GM18909 (cell line): Measurements from ENCODE around the gene PLEKHG7.
"Not testable (repeated sequence)": the region's sequence is repeated elsewhere in the genome, so short reads cannot be mapped to it uniquely, and the experiment has no call there.

Experiments
- ATAC-seq: cut with Tn5 transposase; IDR thresholded peaks from one replicate; pipeline ENCODE4 v1.9.1; 2021; ENCODE audit warnings: mild to moderate bottlenecking; ENCODE audit not compliant: unreplicated experiment, poor library complexity

Gene PLEKHG7

DNA sequence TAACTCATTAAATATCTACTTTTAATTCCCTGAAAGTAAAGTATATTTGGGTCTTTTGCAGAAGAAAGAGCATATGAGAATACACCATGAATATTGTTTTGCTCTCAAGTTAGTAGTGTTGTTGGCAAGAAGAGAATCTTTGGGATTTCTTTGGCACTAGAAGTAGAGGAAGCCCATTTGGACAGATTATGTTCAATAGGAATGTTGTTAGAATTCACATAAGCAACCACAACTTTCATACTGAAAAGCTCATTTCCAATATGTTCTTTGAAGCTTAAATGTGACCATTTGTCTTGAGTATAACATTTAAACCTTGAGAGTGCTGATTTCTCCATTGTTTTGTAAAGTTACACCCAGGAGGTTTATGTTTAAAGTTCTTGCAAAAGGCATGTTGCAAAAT is 37.6 kb downstream of the PLEKHG7 start:
- ATAC-seq, result no peak

DNA sequence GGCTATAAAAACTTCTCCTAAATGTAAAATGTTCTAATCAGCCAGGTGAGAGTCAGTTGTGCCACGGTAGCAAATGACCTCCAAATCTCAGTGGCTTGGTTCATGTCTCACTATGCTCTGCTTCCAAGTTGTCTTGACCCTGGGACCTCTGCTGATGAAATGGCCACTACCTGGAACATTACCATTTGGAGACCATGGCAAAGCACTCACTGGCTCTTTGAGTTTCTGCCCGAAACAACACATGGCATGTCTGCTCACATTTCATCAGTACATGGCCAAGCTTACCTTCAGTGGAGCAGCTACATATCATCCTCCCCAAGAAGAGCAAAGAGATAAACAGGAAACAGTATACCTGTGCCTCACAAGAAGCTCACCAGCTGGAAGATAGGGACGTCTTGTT is 40.2 kb downstream of the PLEKHG7 start:
- ATAC-seq, result no peak

DNA sequence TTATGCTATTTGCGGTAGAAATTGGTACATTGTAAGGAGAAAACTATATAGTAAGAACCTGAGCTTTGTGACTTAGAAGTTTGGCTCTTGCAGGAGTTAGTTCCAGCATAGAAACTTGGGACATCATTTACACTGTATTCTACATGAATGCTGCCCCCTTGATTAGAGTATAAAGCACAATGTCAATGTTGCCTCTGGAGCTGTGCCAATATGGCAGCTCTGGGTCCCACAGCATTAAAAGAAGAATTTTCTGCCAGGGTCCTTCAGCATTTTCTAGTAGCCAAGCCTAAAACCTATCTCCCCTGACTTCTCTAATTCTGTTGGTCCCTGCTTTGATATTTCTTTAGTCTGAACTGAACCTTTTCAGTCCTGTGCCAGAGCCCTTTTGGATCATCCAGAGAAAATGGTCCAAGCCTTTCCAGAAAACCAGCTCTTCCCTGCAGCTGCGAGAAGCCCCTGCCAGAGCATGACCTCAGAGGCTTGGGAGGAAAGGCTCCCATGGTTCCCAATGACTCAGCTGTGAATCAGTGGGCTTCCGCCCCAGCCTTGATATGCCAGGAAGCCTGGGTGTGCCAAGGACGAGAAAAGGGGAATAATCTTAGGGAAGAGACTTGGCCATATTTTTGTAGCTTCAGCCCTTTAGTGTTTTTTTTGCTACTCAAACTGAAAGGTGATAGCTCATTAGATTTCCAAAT is 43.2 kb downstream of the PLEKHG7 start:
- ATAC-seq, result no peak

DNA sequence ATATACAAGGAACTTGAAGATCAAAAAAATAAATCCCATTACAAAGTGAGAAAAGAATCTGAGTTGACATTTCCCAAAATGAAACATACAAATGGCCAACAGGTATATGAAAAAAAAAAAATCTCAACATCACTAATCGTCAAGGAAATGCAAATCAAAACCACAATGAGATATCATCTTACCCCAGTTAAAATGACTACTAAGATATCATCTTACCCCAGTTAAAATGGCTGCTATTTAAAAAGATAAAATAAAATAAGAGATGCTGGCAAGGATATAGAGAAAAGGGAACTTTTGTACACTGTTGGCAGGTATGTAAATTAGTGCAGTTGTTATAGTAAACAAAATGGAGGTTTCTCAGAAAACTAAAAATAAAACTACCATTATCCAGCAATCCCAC is 44.4 kb downstream of the PLEKHG7 start:
- no peak for ATAC-seq

DNA sequence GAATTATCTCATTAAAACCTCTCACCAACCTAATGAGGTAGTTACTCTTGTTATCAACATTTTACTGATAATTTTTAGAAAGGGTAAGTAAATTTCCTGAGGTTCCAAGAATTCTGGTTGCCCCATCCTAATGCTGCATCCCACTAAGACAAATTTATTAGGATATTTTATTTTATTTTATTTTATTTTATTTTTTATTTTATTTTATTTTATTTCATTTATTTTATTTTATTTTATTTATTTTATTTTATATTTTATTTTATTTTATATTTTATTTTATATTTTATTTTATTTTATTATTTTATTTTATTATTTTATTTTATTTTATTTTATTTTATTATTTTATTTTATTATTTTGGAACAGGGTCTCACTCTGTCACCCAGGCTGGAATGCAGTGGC is 46.9 kb downstream of the PLEKHG7 start:
- not testable (repeated sequence) for ATAC-seq

DNA sequence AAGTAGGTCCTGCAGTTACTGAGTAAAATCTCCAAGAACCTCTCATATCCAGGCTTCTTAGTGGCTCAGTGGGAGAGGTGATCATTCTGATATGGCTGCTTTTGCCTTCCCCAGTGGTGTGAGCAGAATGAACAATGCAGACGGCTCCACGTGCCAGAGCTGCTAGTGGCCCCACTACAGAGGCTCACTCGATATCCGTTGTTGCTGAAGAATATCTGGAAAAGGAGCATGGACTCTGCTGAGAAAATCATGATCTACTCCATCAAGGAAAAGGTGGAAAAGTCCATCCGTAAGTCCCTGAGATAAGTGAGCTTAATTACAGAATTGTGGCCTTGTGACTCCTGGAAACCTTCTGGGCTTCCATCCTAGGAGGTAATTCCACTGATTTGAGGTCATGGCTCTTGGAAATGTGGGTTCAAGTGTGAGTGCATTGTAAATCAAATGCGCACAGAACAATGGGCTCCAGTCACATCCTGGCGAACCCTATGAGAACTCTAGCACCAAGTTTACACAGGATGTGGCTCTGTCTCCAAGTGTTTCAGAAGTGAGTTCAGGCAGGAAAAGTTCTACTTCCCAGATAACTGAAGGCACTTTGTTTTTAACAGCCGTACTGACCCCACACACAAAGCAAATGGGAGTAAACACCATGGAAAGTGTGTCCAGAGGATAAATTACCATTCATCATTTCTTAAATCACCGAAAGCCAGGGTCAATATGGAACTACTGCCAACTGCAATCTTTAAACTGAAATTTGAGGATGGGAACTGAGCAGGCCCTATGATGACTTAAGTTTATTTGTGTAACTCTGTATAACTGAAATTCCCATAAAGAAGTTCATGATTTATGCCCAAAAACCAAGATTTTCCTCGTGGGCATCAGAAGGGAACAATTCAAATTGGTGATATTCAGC is 51.4 kb downstream of the PLEKHG7 start:
- no peak for ATAC-seq

DNA sequence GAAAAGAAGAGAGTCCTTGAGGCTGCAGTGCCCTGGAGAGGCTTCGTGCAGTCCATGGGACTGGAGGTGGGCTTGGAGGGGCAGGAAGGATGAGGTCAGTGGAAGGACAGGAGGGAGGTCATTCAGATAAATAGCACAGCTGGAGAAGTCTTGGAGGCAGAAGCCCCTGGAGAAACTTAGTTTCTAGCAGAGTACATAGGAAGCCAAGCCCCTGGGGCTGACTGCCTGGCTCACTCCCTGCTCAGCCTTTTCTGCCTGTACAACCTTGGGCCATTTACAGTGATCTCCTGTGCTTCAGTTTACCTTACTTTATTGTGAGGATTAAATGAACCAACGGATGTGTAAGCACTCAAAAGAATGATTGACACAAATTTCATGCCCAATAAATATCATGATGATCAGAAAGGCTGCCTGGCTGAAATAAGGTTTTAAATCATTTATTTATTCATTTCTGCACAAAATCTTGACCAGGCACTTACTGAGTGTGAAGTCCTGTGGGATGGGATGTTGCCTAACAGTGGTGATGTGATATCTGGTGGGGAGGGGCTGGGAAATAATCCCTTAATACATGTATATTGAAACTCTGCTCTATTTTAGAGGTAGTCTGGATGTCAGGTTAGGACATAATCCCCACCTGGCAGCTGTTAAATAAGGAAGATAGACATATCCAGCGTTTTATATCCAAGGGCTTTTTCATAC is 54.3 kb downstream of the PLEKHG7 start:
- ATAC-seq, result no peak

DNA sequence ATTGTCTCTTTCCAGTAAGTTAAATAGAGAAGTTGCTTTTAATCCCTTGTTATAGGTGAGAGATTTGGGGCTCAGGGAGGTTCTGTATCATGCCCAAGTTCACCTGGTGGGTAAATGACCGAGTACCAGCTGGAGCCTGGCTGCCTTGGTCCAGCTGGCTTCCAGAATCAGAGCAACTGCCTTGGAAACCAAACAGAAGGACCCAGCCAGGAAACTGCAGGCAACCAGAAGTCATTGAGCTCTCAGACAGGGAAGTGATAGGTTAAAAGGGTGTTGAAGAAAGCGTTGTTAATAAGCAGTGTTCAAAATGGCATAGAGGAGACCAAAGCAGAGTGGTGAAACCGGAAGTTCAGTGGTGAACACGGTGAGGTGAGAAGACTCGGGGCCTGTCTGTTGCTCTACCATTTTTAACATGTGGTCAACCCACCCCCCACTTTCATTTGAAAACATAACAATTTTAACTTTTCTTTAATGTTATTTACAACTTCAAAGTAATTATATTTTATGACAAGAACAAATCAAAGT is 54.9 kb downstream of the PLEKHG7 start:
- ATAC-seq, result no peak

DNA sequence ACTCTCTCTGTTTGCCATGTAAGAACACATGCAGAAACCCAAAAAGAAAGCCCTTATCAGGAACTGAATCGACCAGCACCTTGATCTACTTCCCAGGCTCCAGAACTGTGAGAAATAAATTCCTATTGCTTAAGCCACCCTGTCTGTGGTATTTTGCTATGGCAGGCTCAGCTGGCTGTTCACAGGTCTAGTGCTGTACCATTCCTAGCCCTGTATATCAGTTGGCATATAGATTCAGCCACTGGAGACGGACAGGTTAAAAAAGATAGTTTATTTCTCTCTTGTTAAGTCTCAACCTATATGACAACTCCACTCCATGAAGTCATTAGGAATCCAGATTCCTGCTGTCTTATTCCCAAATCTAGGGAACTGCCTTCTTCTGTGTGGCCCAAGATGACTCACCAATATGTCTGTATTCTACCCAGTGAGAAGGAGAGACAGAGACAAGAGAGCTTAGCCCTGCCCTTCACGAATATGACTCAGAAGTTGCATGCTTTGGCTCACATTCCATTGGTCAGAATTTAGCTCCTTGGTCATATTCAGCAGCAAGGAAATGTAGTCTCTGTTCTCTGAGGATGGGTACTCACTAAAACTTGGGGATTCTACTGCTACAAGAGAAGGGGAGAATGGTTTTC is 57.0 kb downstream of the PLEKHG7 start:
- no peak for ATAC-seq

DNA sequence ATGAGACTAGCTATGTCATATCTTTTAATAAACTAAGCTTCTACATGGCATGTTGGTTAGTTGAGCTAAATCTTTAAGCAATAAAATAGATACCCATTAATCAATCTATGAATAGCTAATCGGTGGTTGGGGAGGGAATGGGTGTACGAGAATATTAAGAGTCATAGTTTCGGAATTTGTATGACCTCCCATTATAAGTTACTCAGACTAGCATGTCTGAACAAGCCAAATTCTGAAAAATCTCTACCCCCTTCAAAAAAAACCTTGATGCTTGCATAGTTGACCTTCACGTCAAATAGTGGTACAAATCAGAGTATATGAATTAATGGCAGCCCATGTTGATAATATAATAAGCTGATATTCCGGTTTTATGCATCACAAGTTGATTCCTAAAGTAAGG is 60.0 kb downstream of the PLEKHG7 start:
- ATAC-seq, result no peak

DNA sequence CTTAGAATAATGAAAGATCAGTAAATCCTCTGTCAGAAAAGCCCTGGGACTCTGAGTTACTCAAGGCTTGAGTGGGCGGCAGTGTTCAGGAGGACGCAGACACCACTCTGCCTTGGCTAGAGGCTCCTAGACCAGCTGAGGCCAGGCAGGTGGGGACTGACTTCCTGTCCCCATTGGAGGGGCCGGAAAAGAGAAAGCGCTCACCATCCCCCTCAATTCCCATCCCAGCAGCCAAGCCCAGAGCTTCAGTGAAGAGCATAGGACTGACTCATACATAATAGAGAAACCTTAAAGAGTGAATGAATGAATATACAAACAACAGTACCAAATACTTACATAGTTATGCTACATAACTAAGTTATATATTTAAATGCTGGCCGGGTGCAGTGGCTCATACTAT is 62.0 kb downstream of the PLEKHG7 start:
- no peak for ATAC-seq

DNA sequence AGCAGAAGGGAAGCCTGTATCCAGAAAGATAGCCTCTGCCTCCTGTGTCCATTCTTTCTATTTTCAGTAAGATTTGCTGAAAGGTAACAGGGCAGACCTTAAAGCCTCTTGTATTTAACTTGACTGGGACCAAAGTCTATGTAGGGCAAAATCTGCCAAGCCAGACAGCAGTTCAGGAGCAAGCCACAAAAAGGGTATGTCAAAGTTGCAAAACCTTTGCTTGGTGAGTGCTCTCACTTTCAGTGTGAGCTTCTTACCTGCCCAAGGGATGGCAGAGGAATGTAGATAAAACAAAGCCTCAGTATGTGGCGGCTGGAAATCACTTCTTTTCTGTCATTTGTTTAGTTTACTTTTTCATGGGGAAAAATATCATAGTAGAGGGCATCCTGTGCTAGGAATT is 63.1 kb downstream of the PLEKHG7 start:
- no peak for ATAC-seq

DNA sequence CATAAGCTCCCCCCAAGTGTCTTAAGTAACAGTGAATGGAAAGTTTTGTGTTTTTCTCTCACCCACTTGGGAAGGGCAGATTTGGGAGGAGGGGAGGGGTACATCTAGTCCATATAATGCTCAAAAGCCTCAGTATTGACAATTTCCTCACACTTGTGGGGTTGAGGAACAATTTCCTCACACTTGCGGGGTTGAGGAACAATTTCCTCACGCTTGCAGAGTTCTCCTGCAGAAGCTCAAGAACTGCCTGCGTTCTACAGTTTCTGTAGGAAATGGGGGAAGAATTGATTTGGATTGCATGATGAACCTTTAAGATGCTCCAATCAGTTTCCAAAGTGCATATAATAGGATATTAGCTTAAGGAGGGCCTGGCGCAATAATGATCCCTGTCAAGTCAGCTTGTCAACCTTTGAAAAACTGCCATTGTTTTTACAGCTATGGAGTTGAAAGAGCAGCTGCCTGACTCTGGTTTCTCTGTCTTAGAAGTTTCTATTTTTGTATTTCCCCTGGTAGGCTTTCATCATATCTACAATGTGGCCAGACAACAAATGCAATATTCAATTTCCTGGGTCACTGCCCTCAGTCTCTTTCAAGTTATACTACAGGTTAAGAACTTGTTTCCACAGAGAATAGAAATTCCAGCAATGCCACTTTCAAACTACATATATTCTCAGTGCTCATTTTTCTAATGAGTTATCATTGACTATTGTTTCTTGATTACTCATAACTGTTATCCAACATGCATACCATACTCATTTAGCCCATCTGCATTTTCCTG is 66.5 kb downstream of the PLEKHG7 start:
- peak; percentile 86 for ATAC-seq

DNA sequence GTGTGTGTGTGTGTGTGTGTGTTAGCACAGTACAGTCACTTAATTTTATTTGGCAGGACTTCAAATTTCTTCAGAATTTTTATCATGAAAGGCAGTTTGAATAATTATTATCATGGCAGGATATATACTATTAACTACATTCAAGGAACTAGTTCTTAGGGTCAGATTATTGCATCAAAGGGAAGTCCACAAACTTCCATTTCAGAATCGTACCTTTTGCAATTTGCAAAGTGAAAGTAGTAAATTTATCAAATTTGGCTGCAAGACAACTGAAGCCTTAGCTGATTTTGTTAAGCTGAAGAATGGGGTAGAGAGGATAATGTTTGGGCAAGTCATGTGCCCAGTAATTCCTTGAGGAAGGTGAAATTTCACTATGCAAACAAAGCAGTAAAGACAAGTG is 68.2 kb downstream of the PLEKHG7 start:
- ATAC-seq, result no peak

DNA sequence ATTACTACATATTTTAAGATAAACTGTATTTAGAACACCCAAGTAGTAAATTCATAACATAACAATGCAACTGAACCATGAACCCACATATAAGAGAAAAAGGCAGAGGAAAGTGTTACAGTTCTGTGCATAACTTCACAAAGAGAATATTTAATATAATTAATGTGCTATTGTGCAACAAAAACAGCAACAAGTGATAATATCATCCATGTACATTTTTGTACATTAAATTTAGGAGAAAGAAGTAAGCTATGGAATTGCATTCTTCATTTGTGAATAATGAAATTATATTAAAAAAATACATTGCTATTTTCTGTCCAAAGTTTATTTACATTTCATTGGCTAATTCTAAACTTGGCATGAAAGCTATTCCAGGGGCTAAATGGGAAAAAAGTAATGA is 72.6 kb downstream of the PLEKHG7 start:
- ATAC-seq, result no peak

DNA sequence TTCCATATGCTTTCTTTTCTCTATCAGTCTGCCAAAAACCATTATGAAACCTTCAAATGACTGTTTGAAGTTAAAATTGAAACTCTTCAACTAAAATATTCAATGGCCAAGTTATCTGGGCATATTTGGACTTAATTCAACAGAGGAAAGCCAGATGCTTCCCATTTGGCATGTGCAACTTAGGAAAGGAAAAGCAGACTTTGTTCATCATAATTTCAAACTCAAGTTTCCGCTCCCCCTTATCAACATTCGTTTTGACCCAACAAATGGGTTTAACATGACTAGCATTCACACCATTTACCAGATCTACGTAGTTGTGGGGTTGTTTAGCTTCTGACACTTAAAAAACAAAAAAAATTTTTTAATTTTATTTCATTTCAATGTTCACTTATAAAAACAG is 75.7 kb downstream of the PLEKHG7 start:
- no peak for ATAC-seq

DNA sequence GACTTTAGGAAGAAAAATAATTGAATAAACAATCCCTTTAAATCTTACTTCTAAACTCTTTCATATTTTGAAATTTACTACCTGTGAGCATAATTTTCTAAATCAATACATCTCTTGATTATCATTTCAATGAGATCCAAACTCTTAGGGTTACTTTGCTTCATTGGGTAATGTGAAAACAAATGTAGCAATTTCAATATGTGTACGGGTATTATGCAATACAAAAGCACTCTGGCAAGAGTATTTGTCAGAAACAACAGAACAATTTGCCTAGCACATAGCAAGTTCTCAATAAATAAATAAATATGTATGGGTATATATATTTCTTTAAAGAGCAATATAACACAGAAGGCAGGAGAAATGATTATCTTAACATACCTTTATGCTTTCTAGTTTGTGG is 77.1 kb downstream of the PLEKHG7 start:
- ATAC-seq, result no peak

DNA sequence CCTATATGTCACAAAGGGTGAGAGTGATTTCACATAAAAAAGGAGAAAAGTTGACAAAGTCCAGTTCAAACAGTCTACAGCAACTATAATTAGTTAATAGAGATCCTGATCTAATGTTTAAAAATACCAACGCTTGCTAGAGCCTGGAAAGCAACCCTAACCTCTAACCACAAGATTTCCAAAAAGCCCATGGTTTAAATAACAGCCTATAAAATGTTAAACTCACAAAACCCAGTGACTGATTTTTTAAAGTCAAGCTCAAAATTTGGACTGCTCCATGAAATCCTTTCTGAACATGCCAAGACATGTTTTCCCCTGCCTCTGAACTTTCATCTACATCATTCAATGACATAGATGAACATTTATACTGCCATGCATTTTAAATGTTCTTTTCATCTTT is 81.6 kb downstream of the PLEKHG7 start:
- no peak for ATAC-seq

DNA sequence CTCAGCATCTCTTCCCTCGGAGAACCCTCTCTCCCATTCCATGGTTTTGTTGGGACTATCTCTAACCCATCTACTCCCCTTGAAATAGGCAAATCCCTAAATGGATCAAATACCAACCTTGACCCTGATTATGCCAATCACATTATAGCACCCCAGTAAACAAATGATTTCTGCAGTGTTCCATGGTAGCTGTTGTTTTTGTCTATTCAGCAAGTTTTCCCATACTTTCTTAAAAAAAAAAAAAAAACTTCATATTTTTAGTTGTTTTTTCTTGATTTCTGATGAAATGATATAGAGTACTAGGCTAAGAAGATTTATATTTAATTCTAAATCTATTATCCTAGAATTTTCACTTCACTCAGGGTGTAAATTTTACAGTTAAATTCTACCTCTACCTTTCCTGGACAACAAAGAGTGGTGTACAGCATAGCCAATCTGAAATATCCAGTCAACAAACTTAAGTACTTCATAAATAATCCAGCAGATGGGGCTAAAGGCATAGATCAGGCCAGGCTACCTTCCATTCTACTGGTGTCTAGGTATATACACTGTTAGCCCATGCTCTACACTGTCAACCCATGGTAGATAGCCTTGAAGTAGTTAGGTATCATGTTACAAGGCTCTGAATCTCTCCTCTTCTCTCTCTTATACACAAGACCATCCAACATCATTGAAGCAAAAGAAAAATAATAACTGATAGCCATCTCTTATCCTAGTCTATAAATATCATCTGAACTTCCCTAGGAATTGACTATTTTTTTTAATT is 82.2 kb downstream of the PLEKHG7 start:
- ATAC-seq, result peak; percentile 98
